ENCODE measurements around the gene LIMD2.

Gene LIMD2

GRCh38 chr17:63689479-63689878, 10.4 kb downstream of the LIMD2 start:
- H3K27ac ChIP-seq: no peak overlapping the region
- H3K36me3 ChIP-seq: peaks cover 83% of the 10 kb centered on the region
- no peak for TF ChIP-seq CTCF (IDR thresholded peaks at IDR 0.05; ENCODE audit: low read depth, low read length)
- H3K9me3 ChIP-seq (ENCODE audit: severe bottlenecking): no peaks in the 10 kb centered on the region
- DNase-seq: no peak
- H3K27me3 ChIP-seq (ENCODE audit: insufficient read depth, low read depth, severe bottlenecking): no peaks in the 10 kb centered on the region
- no peak overlapping the region for H3K4me3 ChIP-seq (ENCODE audit: low read depth, low read length)

- no peaks in the 10 kb centered on the region for H3K9me3 ChIP-seq (ENCODE audit: severe bottlenecking)
- H3K27ac ChIP-seq: no peak overlapping the region
- peaks cover 83% of the 10 kb centered on the region for H3K36me3 ChIP-seq
- DNase-seq: no peak
- no peak overlapping the region for H3K4me3 ChIP-seq (ENCODE audit: low read depth, low read length)
- TF ChIP-seq CTCF (IDR thresholded peaks at IDR 0.05; ENCODE audit: low read depth, low read length): no peak
- no peaks in the 10 kb centered on the region for H3K27me3 ChIP-seq (ENCODE audit: insufficient read depth, low read depth, severe bottlenecking)
These were observed 11.4 kb downstream of the LIMD2 start for GRCh38 chr17:63688396-63689020.

- DNase-seq: no peak
- Histone ChIP-seq H3K4me3 (ENCODE audit: low read depth, low read length) (no peak overlapping the region), H3K36me3 (peaks cover 87% of the 10 kb centered on the region), H3K9me3 (ENCODE audit: severe bottlenecking) (no peaks in the 10 kb centered on the region), H3K27me3 (ENCODE audit: insufficient read depth, low read depth, severe bottlenecking) (no peaks in the 10 kb centered on the region), H3K27ac (no peak overlapping the region)
- no peak for TF ChIP-seq CTCF (IDR thresholded peaks at IDR 0.05; ENCODE audit: low read depth, low read length)
These were observed 13.7 kb downstream of the LIMD2 start for GRCh38 chr17:63686138-63686685.

DNA sequence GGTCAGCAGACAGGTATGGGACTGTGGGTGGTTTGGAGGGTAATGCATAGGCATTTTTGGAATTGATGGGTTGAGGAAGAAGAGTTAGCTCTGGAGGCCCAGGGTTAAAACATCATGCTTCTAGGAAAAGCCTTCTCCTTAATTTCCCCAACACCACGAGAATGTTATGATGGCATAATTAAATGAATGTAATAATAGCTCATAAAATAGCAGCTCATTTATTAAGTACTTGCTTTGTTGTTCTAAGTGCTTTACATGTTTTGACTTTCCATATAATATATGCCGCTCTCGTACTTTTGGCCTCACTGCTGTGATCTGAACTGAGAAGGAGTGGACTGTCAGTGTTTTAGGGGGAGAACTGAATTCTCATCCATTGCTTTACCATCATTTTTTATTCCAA, 14.3 kb downstream of the LIMD2 start:
- Histone ChIP-seq H3K36me3 (peaks cover 80% of the 10 kb centered on the region), H3K27ac (no peak overlapping the region), H3K27me3 (ENCODE audit: insufficient read depth, low read depth, severe bottlenecking) (no peaks in the 10 kb centered on the region), H3K9me3 (ENCODE audit: severe bottlenecking) (no peaks in the 10 kb centered on the region), H3K4me3 (ENCODE audit: low read depth, low read length) (no peak overlapping the region)
- no peak for DNase-seq
- no peak for TF ChIP-seq CTCF (IDR thresholded peaks at IDR 0.05; ENCODE audit: low read depth, low read length)

GRCh38 chr17:63685041-63685440, 14.9 kb downstream of the LIMD2 start:
- no peaks in the 10 kb centered on the region for H3K27me3 ChIP-seq (ENCODE audit: insufficient read depth, low read depth, severe bottlenecking)
- no peak for DNase-seq
- H3K9me3 ChIP-seq (ENCODE audit: severe bottlenecking): no peaks in the 10 kb centered on the region
- TF ChIP-seq CTCF (IDR thresholded peaks at IDR 0.05; ENCODE audit: low read depth, low read length): no peak
- H3K27ac ChIP-seq: no peak overlapping the region
- H3K36me3 ChIP-seq: peaks cover 75% of the 10 kb centered on the region
- H3K4me3 ChIP-seq (ENCODE audit: low read depth, low read length): no peak overlapping the region

GRCh38 chr17:63682981-63683380, 16.9 kb downstream of the LIMD2 start:
- H3K9me3 ChIP-seq (ENCODE audit: severe bottlenecking): no peaks in the 10 kb centered on the region
- no peak for TF ChIP-seq CTCF (IDR thresholded peaks at IDR 0.05; ENCODE audit: low read depth, low read length)
- no peaks in the 10 kb centered on the region for H3K27me3 ChIP-seq (ENCODE audit: insufficient read depth, low read depth, severe bottlenecking)
- DNase-seq: no peak
- no peak overlapping the region for H3K4me3 ChIP-seq (ENCODE audit: low read depth, low read length)
- peaks cover 61% of the 10 kb centered on the region for H3K36me3 ChIP-seq
- H3K27ac ChIP-seq: no peak overlapping the region

All from WERI-Rb-1 (cell line).